Measurements from ENCODE around the gene ZNF821.
"Not testable (repeated sequence)": the region's sequence is repeated elsewhere in the genome, so short reads cannot be mapped to it uniquely, and the experiment has no call there.

The ZNF821 gene

DNA sequence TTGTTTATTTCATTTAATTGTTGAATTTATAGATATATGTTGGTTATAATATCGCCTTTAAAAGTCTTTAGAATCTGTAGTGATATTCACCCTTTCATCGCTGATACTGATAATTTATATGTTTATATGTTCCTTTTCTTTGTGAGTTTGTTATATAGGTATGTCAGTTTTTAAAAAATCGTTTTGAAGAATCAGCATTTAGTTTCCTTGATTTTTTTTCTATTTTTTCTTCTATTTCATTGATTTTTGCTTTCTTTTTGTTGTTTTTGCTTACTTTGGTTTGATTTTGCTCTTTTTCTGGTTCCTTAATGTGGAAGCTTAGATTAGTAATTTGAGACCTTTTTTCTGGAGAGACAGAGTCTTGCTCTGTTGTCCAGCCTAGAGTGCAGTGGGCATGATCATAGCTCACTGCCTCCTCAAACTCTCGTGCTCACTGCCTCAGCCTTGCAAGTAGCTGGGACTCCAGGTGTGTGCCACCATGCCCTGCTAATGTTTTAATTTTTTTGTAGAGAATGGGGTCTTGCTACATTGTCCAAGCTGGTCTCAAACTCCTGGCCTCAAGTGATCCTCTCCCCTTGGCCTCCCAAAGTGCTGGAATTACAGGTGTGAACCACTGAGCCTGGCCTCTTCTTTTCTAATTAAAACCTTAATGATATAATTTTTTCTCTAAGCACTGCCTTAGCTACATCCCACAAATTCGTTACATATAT lies 18.8 kb upstream of the ZNF821 start:
- no peak for DNase-seq

DNA sequence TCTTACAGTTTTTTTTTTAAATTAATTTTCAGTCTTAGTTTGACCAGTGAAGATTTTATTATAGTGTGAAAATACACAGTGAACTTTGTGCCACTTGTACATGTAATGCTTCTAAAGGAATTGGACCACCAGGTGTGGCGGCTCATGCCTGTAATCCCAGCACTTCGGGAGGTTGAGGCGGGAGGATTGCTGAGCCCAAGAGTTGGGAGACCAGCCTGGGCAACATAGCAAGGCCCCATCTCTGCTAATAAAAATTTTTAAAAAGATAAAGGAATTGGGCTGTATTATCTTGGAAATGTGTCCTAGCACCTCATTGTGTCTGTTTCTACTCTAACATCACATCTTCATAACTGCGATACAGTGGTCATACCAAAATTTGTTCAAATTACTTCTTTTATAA lies 15.2 kb upstream of the ZNF821 start:
- DNase-seq = no peak

DNA sequence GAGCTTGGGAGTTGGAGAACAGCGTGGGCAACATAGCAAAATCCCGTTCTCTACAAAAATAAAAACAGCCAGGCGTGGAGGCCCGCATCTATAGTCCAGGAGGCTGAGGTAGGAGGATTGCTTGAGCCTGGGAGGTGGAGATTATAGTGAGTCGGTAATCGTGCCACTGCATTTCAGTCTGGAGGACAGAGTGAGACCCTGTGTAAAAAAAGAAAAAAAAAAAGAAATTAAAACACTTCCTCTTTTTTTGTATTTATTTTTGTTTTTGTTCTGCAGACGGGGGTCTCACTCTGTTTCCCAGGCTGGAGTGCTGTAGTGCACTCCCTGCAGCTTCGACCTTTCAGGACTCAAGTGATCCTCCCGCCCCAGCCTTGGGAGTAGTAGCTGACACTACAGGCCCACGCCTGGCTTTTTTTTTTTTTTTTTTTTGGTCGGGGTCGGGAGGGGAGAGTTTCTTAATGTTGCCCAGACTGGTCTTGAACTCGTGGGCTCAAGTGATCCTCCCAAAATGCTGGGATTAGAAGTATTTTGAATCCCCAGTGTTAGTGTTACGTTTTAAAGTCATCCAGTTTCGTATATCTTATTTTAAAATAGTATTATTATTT lies 12.9 kb upstream of the ZNF821 start:
- DNase-seq = no peak

DNA sequence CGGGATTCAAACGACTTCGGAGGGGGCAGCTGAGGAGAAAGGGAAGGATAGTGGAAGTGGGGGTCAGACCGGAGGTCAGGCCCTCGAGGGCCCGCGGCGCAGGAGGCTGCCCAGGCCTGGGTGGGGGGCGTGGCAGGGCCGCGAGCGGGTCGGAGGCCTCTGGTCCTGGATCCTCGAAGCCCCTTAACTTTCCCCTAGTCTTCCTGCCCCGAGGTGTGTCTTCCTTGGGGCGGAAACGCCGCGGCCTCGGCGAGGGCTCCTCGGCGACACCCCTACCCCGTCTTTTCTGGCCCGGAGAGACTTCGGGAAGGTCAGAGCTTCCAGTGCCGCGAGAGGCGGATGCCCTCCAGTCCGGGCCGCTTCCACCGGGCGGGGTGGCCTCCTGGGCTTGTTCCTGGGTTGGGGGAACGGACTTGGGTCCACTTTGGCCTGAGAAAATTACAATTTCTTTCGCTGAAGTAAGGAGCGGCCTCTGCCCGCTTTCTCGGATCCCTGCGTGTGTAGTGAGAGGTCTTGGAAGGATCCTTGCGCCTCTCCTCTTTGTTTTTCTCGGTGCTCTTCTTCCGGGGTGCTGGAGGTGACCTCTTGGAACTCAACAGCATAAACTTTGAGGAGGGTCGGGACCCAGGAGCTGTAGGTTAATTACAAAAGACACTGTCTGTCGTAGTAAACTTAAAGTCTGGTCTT lies 11.8 kb upstream of the ZNF821 start:
- DNase-seq = no peak

DNA sequence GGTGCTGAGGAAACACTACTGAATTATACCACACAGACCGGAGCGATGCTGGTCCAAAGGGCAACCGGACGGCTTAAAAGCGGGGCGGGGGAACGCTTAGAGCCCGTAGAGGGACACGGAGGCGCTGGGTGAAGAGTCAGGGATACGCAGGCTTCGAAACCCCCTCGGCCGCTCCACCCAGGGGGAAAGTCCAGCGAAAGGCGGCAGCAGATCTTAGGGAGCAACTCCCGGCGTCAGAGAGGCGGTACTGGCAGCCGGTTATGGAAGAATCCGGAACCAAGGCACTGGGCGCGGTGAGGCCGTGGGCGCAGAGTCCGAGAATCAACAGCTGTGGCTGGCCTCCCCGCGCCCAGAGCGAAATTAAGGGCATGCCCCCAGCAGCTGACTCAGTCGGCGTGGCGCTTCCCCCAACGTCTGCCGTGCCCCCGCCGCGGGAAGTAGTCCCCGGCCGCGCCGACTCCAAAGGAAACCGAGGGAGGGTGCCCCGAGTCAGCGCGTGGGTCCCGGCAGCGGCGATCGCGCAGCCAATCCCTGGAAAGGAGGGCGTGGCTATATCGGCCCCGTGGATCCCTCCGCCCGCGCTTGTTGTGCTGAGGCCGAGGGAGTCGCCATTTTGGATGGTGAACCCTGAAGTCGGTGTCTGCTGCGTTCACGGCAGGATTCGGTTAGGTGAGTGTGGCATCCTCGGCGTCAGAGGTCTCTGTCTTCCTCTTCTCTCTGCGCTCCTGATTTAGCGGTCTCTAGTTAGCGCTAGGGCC lies 11.1 kb upstream of the ZNF821 start, which contains the start of gene IST1:
TSS of gene IST1 (plus strand) at position 611 of the 758 bp plus-strand sequence. CDS start 20,110 bp downstream, outside the sequence.
- DNase-seq = peak; percentile 97

DNA sequence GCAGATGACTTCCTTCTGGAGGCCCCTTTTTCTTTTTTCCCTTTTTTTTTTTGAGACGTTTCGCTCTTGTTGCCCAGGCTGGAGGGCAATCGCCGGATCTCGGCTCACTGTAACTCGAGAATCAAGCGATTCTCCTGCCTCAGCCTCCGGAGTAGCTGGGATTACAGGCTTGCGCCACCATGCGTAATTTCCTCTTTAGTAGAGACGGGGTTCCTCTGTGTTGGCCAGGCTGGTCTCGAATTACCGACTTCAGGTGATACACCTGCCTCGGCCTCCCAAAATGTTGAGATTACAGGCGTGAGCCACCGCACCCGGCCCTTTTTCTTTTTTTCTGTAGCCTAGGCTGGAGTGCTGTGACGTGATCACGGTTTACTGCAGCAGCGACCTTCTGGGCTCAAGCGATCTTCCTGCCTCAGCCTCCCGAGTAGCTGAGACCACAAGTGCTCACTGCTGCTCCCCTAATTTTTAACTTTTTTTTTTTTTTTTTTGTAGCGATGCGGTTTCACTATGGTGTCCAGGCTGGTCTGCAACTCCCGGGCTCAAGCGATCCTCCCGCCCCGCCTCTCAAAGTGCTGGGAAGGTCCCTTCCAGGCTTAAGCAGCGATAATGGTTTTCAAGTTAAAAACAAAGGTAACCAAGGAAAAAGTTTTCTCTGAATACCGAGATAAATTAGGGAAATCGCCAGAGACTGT lies 10.4 kb upstream of the ZNF821 start:
- DNase-seq = peak; percentile 58

DNA sequence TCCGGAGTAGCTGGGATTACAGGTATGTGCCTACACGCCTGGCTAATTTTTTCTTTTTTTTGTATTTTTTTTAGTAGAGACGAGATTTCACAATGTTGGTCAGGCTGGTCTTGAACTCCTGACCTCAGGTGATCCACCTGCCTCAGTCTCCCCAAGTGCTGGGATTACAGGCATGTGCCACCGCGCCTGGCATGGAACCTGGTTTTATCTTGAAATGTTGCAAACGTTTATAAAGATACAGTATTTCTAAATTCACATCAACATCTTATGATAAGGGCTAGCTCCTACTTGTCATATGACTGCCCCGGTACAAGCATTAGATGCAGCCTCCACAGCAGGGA lies 9.9 kb upstream of the ZNF821 start:
- DNase-seq = no peak

DNA sequence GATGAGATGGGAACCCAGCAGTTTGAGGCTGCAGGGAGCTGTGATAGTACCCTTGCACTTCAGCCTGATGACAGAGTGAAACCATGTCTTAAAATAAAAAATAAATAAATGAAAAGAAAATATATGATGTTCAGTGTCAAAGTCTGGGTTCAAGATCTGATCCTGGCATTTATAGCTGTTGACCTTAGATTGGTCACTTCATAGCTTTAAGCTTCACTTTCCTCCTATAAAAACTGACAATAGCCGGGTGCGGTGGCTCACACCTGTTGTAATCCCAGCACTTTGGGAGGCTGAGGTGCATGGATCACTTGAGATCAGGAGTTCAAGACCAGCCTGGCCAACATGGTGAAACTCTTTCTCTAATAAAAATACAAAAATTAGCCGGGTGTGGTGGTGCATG lies 5.2 kb upstream of the ZNF821 start:
- no peak for DNase-seq

DNA sequence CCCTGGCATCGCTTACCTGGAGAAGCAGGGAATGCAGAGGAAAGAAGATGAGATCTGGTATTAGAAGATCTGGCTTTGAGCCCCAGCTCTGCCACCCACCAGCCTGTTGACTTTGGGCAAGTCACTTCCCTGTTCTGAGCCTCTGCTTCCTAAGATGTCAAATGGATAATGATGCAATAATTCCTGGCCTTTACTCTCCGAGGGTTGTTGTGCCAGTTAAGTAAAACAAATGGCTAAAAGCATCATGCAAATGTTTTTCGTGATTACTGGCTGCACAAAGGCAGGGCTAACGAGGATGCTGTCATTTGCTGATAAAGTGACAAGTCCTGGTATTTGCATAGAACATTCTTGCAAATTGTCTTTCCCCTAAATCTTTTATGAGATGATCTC lies 1.3 kb upstream of the ZNF821 start:
- DNase-seq = no peak

DNA sequence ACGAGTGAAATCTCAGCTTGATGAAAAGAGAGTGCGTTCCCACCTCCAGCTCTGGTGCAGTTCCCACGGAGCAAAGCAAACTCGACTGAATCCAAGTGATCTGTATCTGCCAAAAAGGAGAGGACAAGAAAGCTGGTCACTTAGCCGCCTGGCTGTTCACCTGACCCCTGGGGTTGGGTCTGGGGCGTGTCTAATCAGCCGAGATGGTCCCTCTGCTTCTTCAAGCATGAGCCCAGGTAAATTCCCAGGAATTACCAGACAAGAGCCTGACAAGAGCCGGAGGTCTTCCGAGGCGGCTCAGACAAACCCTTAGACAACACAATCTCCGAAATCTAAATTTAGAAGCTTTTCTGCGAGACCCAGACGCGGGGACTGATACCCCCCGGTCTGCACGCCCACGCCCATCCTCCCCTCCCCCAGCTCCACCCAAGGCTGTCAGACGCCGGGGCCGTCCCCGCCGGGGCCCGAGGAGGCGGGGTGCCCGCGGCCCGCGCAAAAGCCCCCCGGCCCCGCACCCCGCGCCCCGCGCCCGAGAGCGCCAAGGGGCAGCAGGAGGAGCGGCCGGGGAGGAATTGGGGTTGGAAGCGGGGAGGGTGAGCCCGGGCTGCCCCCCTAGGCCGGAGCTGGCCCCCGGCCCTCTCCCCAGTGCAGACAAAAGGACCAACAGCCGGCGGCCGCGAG lies 674 bp downstream of the ZNF821 start:
- DNase-seq = peak; percentile 67

DNA sequence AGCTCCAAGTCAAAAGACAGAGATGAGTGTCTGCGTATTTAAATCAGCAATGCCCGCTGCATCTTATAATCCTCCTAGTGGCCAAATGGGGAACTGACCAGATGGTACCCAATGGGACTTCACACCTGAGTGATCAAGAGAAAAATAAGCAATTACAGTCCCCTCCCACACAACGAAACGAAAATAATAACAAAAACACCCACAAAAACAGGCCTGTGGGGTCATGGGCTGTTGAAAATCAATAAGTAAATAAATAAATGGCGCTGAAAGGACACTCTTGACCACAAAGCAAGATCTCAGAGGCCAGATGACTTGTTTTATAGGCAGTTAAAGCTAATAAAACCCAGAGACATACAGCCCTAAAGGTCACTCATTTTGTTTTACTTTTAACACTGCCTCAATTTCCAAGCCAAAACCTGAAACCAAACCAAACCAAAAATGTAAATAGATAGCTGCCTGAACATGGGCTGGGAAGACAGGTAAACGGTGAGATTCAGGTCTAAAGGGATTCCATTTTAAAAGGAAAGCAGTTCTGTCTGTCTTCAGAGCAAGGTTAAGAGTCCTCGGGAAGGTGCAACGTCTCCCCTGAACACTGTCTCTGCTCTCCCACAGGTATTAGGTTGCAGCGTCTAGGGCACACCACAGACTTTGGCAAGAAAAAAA lies 1.3 kb downstream of the ZNF821 start:
- peak; percentile 53 for DNase-seq

DNA sequence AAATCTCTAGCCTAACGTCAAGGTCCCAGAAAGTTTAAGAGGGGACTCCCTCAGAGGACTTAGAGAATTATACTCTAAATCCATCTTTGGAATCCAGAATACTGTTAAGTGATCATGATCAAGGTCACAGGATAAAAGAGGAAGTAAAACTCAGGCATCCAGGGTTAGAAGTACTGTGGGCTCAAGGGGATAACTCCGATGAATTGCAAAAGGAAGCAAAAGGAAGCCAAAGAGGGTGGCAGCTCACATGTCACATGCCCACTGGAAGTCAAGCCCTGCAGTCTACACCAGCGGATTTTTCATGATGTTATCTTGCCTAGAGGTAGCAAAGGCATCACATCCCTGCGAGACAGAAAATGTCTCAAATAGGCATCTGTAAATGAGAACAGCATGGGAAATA lies 3.8 kb downstream of the ZNF821 start:
- DNase-seq = no peak

DNA sequence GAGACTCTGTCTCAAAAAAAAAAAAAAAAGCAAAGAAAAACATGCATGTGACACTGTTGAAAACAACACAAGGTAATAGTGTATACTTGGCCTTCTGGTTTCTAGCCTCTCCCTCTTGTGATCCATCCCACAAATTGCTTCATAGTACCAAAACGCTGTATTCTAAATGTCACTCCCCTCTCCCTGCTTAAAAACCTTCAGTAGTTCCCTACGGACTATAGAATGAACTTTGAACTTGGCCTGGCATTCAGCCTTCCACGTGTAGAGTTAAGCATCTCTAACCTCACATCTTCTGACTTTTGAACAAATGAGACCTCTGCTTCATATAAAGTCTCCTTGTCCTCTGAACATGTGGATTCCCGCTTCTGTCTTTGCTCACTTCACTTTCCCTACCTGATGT lies 5.1 kb downstream of the ZNF821 start:
- DNase-seq = no peak

DNA sequence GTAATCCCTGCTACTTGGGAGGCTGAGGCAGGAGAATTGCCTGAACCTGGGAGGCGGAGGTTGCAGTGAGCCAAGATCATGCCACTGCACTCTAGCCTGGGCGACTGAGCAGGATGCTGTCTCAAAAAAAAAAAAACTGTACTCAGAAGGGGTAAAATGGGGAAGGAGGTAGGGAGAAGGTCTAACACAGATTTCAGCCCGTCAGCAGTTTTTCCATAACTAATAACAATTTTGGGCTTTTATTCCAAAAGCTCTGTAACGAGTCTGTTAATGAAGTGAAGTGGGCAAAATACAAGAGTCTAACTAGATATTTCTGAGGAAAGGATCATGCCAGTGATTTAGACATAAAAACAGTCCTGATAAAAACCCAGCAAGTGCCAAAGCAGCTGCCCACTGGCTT lies 10.8 kb downstream of the ZNF821 start:
- no peak for DNase-seq

DNA sequence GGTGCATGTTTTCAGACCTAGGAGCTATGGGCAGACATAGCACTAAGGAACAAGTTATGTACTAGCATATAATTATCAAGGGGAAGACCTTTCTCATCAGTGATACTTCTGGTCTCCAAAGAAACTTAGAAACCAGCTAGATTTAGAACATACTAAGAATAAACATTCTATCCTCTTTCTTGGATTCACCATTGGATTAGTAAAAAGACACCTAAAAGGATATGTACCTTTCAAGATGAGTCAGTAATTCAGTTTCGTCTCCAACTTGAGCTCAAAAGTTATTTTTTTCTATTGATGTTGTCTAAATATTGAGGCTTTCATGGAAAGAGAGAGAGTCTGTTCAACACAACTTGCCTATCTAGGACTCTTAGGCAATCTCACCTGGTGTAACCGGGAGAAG lies 13.2 kb downstream of the ZNF821 start:
- DNase-seq = no peak

DNA sequence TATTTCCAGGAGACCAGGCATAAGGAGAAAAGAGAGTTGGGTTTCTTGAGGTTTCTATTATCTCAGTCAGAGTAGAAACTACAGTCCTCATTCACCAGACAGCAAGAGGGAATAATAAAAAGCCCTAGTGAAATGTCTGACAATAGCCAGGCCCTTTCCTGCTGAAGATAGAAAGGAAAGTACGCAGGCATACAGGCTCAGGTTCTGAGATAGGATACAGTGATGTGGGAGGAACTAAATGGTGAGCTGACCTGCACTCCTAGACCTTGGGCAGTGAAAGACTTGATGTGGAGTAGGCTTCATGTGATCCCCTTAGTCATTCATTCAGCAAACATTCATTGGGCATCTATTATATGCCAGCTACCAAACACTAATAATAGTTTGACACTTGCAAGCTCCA lies 14.9 kb downstream of the ZNF821 start:
- no peak for DNase-seq

DNA sequence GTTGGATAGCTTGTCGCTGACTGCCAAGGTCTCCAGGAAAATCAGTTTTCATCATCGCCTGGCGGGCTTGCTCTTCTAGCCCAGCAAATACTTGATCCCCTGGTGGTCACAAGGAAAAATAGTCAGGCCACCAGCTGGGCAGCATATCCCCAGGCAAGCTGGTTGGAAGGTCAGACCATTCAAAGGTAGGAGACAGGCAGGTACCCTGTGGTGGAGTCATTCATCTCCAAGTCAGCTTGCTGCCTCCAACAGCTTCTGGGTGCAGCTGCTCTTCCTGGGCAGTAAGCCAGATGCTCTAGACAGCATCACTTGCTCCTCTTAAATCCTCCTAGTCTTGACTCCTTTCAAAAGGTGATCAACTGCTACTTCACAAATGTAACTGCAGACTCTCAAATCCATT lies 16.0 kb downstream of the ZNF821 start:
- DNase-seq = no peak

DNA sequence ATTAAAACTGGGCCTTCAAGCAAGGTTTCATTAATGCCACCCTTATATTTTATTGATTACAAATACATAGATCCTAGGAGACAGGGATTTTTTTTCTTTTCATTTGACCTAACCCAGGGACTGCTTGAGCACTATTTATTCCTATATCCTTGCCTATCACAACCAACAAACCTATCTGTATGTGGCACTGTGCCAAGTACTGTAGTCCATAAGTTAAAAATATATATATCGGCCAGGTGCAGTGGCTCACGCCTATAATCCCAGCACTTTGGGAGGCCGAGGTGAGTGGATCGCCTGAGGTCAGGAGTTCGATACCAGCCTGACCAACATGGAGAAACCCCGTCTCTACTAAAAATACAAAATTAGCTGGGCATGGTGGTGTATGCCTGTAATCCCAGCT lies 16.8 kb downstream of the ZNF821 start:
- DNase-seq = not testable (repeated sequence)

DNA sequence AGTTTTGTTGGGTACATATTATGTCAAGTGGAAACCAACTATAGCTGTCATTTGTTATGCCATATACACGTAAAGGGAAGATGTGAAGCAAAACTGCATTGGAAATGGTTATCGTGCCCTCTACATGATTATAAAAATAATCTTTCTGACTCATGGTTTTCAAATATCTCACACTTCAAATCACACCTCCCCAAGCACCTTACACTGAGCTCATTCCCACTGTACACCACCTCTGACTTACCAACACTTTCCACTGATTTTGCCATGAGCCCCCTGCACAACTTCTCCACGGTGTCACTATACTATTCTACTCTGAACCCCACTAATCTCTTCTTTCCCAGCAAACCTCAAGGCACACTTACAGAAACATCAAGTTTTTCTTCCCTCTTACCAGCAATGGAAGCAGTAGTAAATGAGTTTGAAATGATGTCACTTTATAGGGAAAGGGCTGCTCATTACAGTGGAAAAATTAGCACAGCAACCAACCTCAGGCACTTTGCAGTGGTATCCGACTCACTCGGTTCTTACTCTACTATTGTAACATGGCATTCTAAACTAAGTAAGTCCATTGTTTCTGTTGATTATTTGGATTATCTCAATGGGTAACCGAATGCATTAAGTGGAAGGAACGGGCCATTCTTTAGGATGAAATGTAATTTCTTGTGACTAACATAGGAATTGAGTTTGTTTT lies 18.7 kb downstream of the ZNF821 start:
- no peak for DNase-seq

DNA sequence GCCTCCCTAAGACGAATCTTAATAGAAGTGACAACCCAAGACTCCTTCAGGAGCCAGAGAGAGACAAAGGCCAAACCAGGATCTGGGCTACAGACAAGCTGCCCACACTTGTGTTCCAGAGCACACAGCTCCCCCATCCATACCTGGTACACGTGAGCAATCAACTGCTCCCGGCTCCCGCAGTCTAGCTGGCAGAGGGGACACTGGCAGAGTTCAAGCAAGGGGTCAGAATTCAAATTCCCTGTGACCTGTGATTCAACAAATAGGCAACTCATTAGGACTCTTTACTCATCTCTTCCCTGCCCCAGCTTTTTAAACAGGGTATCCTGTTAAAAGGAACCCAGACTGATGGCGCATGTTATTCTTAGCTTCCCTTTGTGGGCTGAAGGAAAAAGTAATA lies 20.0 kb downstream of the ZNF821 start:
- no peak for DNase-seq
